OCI-M1 (cell line): ENCODE results near the gene TMEM151A.
"Not testable (repeated sequence)": the region's sequence is repeated elsewhere in the genome, so short reads cannot be mapped to it uniquely, and the experiment has no call there.

Source experiments
- DNase-seq: peaks from one replicate; lab custom pipeline; 2025; lab: John Stamatoyannopoulos, UW

TMEM151A gene

DNA sequence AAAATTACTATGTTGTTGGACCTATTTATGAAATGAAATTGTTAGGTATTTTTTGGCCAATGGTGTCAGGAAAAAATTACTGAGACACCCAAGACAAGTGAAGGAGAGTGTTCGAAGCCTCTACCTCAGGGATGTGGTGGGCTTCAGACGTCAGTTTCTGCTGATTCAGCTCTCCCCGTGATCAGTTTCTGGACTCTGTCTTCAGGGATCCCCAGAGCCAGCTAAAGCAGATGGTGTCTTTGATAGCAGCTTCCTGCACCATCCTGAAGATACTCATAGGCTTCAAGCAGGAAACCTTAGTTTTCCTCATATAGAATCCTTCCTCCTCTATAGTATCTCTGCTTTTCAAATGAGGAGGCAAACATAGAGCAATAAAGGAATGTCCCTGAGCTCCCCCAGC, 17.8 kb downstream of the TMEM151A start:
- peak; percentile 9 for DNase-seq

GRCh38 chr11:66310324-66310723, 18.6 kb downstream of the TMEM151A start:
- no peak for DNase-seq

GRCh38 chr11:66310803-66311440, 19.2 kb downstream of the TMEM151A start:
- DNase-seq = not testable (repeated sequence)

DNA sequence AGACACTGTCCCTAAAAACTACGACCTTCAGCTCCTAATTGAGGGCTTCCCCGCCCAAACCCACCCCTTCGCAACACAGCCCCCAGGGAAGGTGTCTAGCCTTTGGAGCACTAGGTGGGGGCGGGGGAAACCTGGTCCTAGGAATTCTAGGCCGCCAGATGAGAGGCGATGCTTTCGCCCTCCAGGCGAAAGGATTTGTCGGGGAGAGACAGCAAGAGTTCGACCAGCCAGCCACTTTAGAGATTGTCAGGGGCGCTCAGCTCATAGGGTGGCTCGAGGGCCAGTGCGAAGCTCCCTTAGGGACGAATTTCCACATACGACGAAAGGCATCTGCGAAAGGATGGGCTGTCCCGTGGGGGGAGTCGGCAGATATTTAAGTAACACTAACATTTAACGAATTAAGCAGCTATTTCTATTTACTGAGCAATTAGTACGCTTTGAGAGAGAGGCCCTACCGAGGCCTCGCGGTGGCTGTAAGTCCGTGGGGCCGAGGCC, 19.8 kb downstream of the TMEM151A start:
- no peak for DNase-seq

GRCh38 chr11:66311965-66312548, 20.4 kb downstream of the TMEM151A start:
- peak; percentile 97 for DNase-seq

- peak; percentile 98 for DNase-seq
These were observed 21.0 kb downstream of the TMEM151A start for GRCh38 chr11:66312549-66313320.

- no peak for DNase-seq
These were observed 21.9 kb downstream of the TMEM151A start for GRCh38 chr11:66313321-66314185.

DNA sequence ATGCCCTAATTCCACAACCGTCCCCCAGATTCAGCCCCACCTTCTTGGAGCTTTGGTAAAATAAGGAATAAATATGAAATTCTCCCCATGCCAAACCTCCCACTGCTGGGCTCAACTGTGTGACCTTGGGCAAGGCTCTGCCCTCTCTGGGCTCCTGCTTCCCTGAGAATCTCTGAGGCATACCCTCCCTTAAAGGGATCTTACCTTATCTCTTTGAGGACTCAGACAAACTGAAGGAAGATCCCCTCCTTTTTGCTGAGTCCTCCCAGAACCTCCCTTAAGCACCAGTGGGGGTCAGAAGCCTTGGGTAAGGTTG, 22.4 kb downstream of the TMEM151A start:
- no peak for DNase-seq

- DNase-seq = no peak
These were observed 23.1 kb downstream of the TMEM151A start for GRCh38 chr11:66314561-66315497.

- no peak for DNase-seq
These were observed 23.8 kb downstream of the TMEM151A start for GRCh38 chr11:66315498-66315885.

- no peak for DNase-seq
These were observed 24.5 kb downstream of the TMEM151A start for GRCh38 chr11:66315921-66316811.

DNA sequence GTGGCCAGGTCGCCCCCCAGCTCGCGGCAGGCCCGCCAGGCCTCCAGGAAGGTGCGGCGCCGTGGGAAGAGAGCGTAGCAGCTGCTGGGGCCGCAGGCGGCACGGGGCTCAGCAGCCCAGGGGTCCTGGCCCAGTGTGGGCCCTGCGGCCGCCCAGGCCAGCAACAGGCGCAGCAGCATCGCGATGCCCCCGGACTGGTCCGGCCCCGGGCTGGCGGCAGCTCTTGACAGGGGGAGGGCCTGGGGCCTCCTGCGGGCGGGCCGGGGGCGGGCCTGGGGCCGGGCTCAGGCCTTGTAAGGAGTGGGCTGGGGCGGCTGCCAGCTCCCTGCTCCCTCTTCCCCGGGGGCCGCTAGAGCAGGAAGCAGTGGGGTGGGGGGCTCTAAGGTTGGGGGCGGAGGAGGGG, 25.2 kb downstream of the TMEM151A start, which contains the start of gene CD248:
Gene CD248 (minus strand): TSS at position 196 of the 403 bp plus-strand sequence. CDS start 17 bp downstream, at position 179.
- no peak for DNase-seq

DNA sequence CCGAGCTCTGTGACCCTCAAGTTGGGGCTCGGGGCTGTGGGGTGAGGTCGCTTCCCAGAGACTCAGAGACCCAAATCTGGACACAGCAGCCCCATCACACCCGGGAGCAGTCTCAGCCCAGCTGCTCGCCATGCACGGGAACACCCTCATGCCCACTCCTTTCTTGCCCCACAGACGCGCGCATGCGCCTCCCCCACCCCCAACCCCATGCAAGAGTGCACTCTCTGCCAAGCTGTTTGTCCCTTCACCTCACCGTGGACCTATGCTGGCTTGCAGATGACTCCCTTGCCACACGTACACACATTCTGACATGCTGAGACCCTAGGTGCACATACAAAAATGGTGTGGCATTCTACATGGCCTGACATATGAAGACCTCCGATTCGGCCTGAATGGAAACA, 25.6 kb downstream of the TMEM151A start:
- DNase-seq = no peak

GRCh38 chr11:66317723-66318599, 26.3 kb downstream of the TMEM151A start:
- peak; percentile 12 for DNase-seq

DNA sequence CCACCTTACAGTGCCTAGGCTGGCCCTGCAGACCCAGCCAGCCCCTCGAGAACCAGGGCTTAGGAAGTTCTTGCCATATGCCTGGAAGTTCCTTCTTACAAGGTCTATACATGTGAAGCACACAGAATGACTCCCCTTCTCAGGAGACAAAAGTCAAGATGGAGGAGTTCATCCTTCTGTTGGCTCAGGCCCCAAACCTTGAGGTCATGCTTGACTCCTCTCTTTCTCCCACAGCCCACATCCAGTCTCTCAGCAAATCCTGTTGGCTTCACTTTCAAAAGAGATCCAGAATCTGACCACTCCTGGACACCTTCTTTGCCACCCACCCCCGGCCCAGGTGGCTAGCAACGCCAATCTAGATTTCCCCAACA, 26.9 kb downstream of the TMEM151A start:
- no peak for DNase-seq

DNA sequence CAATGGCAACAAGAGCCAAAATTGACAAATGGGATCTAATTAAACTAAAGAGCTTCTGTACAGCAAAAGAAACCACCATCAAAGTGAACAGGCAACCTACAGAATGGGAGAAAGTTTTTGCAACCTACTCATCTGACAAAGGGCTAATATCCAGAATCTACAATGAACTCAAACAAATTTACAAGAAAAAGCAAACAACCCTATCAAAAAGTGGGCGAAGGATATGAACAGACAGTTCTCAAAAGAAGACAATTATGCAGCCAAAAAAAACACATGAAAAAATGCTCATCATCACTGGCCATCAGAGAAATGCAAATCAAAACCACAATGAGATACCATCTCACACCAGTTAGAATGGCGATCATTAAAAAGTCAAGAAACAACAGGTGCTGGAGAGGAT, 28.6 kb downstream of the TMEM151A start:
- DNase-seq = not testable (repeated sequence)

DNA sequence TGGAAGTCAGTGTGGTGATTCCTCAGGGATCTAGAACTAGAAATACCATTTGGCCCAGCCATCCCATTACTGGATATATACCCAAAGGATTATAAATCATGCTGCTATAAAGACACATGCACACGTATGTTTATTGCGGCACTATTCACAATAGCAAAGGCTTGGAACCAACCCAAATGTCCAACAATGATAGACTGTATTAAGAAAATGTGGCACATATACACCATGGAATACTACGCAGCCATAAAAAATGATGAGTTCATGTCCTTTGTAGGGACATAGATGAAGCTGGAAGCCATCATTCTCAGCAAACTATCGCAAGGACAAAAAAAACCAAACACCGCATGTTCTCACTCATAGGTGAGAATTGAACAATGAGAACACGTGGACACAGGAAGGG, 29.1 kb downstream of the TMEM151A start:
- not testable (repeated sequence) for DNase-seq

DNA sequence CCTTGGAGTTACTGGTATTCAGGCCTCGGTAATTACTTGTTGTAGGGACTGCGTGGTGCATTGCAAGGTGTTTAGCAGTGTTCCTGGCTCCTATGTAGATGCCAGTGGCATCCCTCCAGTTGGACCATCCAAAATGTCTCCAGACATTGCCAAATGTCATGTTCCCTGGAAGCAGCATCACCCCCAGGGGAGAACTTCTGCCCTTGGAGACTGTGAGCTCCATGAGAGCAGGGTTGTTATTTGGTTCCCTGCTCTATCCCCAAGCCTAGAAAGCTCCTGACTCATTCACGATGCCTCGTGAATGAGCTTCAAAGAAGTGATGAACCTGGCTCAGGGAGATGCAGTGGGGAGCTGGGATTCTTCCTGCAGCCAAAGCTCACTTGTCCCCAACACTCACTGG, 29.9 kb downstream of the TMEM151A start:
- DNase-seq = no peak
